ENCODE results near the gene MAPK8. TPM values are rescaled to one million over a fixed set of nuclear protein-coding genes. Genes with fewer than 3 reads are reported as not detected.

The MAPK8 gene
- total RNA-seq, 1 experiment from 2014 or later = 52.9 TPM

- intact Hi-C loops (cut with micrococcal nuclease) = no loop called here
- TSS peak; percentile 22 for BruUV-seq (replicated peaks)
- peak overlapping the region; percentile 51 for H3K27ac Mint-ChIP-seq (ENCODE audit: low read depth, unreplicated experiment)
- CTCF ChIA-PET = no interaction called here
- TF ChIP-seq CTCF (IDR thresholded peaks at IDR 0.05; ENCODE audit: unreplicated experiment) = no peak
- H3K4me3 Mint-ChIP-seq (ENCODE audit: unreplicated experiment) = peak overlapping the region; percentile 75
- POLR2A ChIA-PET = interaction anchor here (0.9 to 1.2 kb wide), 4 partner anchors 10 to 201 kb away, joined by 3 to 5 read pairs (median 3); no protein-coding TSS in a partner anchor
- no peaks in the 10 kb centered on the region for H3K27me3 Mint-ChIP-seq (ENCODE audit: insufficient read depth, unreplicated experiment)
- H3K36me3 Mint-ChIP-seq (ENCODE audit: insufficient read depth, unreplicated experiment) = no peaks in the 10 kb centered on the region
- H3K9me3 Mint-ChIP-seq (ENCODE audit: unreplicated experiment) = no peaks in the 10 kb centered on the region
- DNase-seq (ENCODE audit: unreplicated experiment) = no peak
- H3K4me1 Mint-ChIP-seq (ENCODE audit: insufficient read depth, unreplicated experiment) = peaks cover 23% of the 10 kb centered on the region
These were observed 592 bp upstream of the MAPK8 start for GRCh38 chr10:48305905-48306264.

GRCh38 chr10:48306870-48307710 lies 613 bp downstream of the MAPK8 start:
- no peak for TF ChIP-seq CTCF (IDR thresholded peaks at IDR 0.05; ENCODE audit: unreplicated experiment)
- CTCF ChIA-PET = interaction anchor here (0.7 to 6.2 kb wide), 4 partner anchors 25 to 855 kb away, joined by 3 to 48 read pairs (median 17); no protein-coding TSS in a partner anchor
- DNase-seq (ENCODE audit: unreplicated experiment) = peak; percentile 25
- Mint-ChIP-seq H3K4me3 (ENCODE audit: unreplicated experiment) (peak overlapping the region; percentile 75), H3K36me3 (ENCODE audit: insufficient read depth, unreplicated experiment) (no peaks in the 10 kb centered on the region), H3K9me3 (ENCODE audit: unreplicated experiment) (no peaks in the 10 kb centered on the region), H3K27me3 (ENCODE audit: insufficient read depth, unreplicated experiment) (no peaks in the 10 kb centered on the region), H3K4me1 (ENCODE audit: insufficient read depth, unreplicated experiment) (peaks cover 23% of the 10 kb centered on the region), H3K27ac (ENCODE audit: low read depth, unreplicated experiment) (no peak overlapping the region)
- POLR2A ChIA-PET = interaction anchor here (0.8 to 2.3 kb wide), 5 partner anchors 16 to 111 kb away, joined by 3 to 9 read pairs (median 5); no protein-coding TSS in a partner anchor
- intact Hi-C loops (cut with micrococcal nuclease) = no loop called here
- BruUV-seq (replicated peaks) = no TSS peak

GRCh38 chr10:48307711-48308018 lies 1.2 kb downstream of the MAPK8 start:
- no peak for DNase-seq (ENCODE audit: unreplicated experiment)
- no peaks in the 10 kb centered on the region for H3K36me3 Mint-ChIP-seq (ENCODE audit: insufficient read depth, unreplicated experiment)
- no TSS peak for BruUV-seq (replicated peaks)
- peaks cover 23% of the 10 kb centered on the region for H3K4me1 Mint-ChIP-seq (ENCODE audit: insufficient read depth, unreplicated experiment)
- H3K9me3 Mint-ChIP-seq (ENCODE audit: unreplicated experiment) = no peaks in the 10 kb centered on the region
- POLR2A ChIA-PET = interaction anchor here (0.8 to 2.3 kb wide), 5 partner anchors 16 to 110 kb away, joined by 3 to 9 read pairs (median 5); no protein-coding TSS in a partner anchor
- intact Hi-C loops (cut with micrococcal nuclease) = no loop called here
- no peaks in the 10 kb centered on the region for H3K27me3 Mint-ChIP-seq (ENCODE audit: insufficient read depth, unreplicated experiment)
- CTCF ChIA-PET = interaction anchor here (0.6 to 6.2 kb wide), 6 partner anchors 8 to 854 kb away, joined by 3 to 48 read pairs (median 4); no protein-coding TSS in a partner anchor
- H3K27ac Mint-ChIP-seq (ENCODE audit: low read depth, unreplicated experiment) = no peak overlapping the region
- no peak for TF ChIP-seq CTCF (IDR thresholded peaks at IDR 0.05; ENCODE audit: unreplicated experiment)
- H3K4me3 Mint-ChIP-seq (ENCODE audit: unreplicated experiment) = peak overlapping the region; percentile 75

- TF ChIP-seq CTCF (IDR thresholded peaks at IDR 0.05; ENCODE audit: unreplicated experiment) = peak; percentile 26
- BruUV-seq (replicated peaks) = no TSS peak
- H3K36me3 Mint-ChIP-seq (ENCODE audit: insufficient read depth, unreplicated experiment) = no peaks in the 10 kb centered on the region
- ChIA-PET CTCF (interaction anchor here (0.6 to 6.2 kb wide), 27 partner anchors 11 to 351 kb away, joined by 3 to 48 read pairs (median 4); no protein-coding TSS in a partner anchor), POLR2A (interaction anchor here (1.1 to 2.5 kb wide), 4 partner anchors 9 to 24 kb away, joined by 4 to 15 read pairs (median 6); no protein-coding TSS in a partner anchor)
- H3K4me3 Mint-ChIP-seq (ENCODE audit: unreplicated experiment) = no peak overlapping the region
- peak; percentile 38 for DNase-seq (ENCODE audit: unreplicated experiment)
- no peaks in the 10 kb centered on the region for H3K9me3 Mint-ChIP-seq (ENCODE audit: unreplicated experiment)
- H3K27me3 Mint-ChIP-seq (ENCODE audit: insufficient read depth, unreplicated experiment) = no peaks in the 10 kb centered on the region
- H3K4me1 Mint-ChIP-seq (ENCODE audit: insufficient read depth, unreplicated experiment) = peaks cover 23% of the 10 kb centered on the region
- H3K27ac Mint-ChIP-seq (ENCODE audit: low read depth, unreplicated experiment) = no peak overlapping the region
- intact Hi-C loops (cut with micrococcal nuclease) = loop anchor here (10.0 kb wide), 1 partner anchor 105 kb away; no protein-coding TSS in a partner anchor
These were observed 3.3 kb downstream of the MAPK8 start for GRCh38 chr10:48309711-48310226.

Measured in MCF 10A (cell line).